KMS-11 (cell line): ENCODE results near the gene PYGM.

ENCODE experiments used
- H2AFZ ChIP-seq: fragments of 200-600 bp; sonication (generic); 2 replicates; pipeline ENCODE4 v1.6.1; 2016; ENCODE audit warnings: antibody characterized with exemption, mixed run types, low read depth
- H3K27ac ChIP-seq: fragments of 200-600 bp; sonication (generic); 2 replicates; pipeline ENCODE4 v1.6.1; 2016; ENCODE audit warnings: mild to moderate bottlenecking, mixed run types
- H3K27me3 ChIP-seq: fragments of 200-600 bp; sonication (generic); 2 replicates; pipeline ENCODE4 v1.6.1; 2017; ENCODE audit warnings: mild to moderate bottlenecking, low read depth, mixed run types, moderate library complexity; ENCODE audit not compliant: insufficient read depth
- H3K36me3 ChIP-seq: fragments of 200-600 bp; sonication (generic); 2 replicates; pipeline ENCODE4 v1.6.1; 2017; ENCODE audit warnings: mild to moderate bottlenecking, mixed run types; ENCODE audit not compliant: insufficient read depth
- H3K4me1 ChIP-seq: fragments of 200-600 bp; sonication (generic); 2 replicates; pipeline ENCODE4 v1.6.1; 2016; ENCODE audit warnings: mild to moderate bottlenecking, low read depth, mixed run types; ENCODE audit not compliant: poor library complexity, severe bottlenecking
- H3K4me2 ChIP-seq: fragments of 200-600 bp; sonication (generic); 2 replicates; pipeline ENCODE4 v1.7.0; 2016; ENCODE audit warnings: mild to moderate bottlenecking, mixed run types
- H3K4me3 ChIP-seq: fragments of 200-600 bp; sonication (generic); IDR thresholded peaks from 2 replicates; pipeline ENCODE4 v1.6.1; 2017; ENCODE audit warnings: low read depth, low read length, mixed read lengths; ENCODE audit not compliant: insufficient read depth
- H3K79me2 ChIP-seq: fragments of 200-600 bp; sonication (generic); 2 replicates; pipeline ENCODE4 v1.6.1; 2016; ENCODE audit warnings: low read depth, mixed run types; ENCODE audit not compliant: insufficient read depth
- H3K9ac ChIP-seq: fragments of 200-600 bp; sonication (generic); 2 replicates; pipeline ENCODE4 v1.6.1; 2016; ENCODE audit warnings: mild to moderate bottlenecking, mixed run types
- H4K20me1 ChIP-seq: fragments of 200-600 bp; sonication (generic); 2 replicates; pipeline ENCODE4 v1.6.1; 2016; ENCODE audit warnings: mild to moderate bottlenecking, mixed run types; ENCODE audit not compliant: insufficient read depth
- CTCF ChIP-seq: fragments of 200-600 bp; sonication (generic); conservative IDR thresholded peaks from 2 replicates; pipeline ENCODE4 v1.6.1; 2017; ENCODE audit warnings: low read depth, mild to moderate bottlenecking, antibody characterized with exemption, low read length, moderate library complexity, mixed read lengths

PYGM gene

GRCh38 chr11:64754919-64755662 lies 4.7 kb downstream of the PYGM start:
- H3K4me2 ChIP-seq, result no peak overlapping the region
- no peak overlapping the region for H3K9ac ChIP-seq
- no peak overlapping the region for H3K27ac ChIP-seq
- no peak overlapping the region for H3K4me3 ChIP-seq
- H2AFZ ChIP-seq, result no peak overlapping the region
- H3K79me2 ChIP-seq, result no peaks in the 10 kb centered on the region
- H3K36me3 ChIP-seq, result no peaks in the 10 kb centered on the region
- TF ChIP-seq CTCF, result no peak
- H4K20me1 ChIP-seq, result no peaks in the 10 kb centered on the region
- peaks cover 16% of the 10 kb centered on the region for H3K4me1 ChIP-seq
- H3K27me3 ChIP-seq, result no peaks in the 10 kb centered on the region

GRCh38 chr11:64754124-64754918 lies 5.5 kb downstream of the PYGM start:
- H2AFZ ChIP-seq, result no peak overlapping the region
- no peaks in the 10 kb centered on the region for H3K36me3 ChIP-seq
- no peak overlapping the region for H3K9ac ChIP-seq
- H3K79me2 ChIP-seq, result no peaks in the 10 kb centered on the region
- H3K4me3 ChIP-seq, result no peak overlapping the region
- H3K4me1 ChIP-seq, result peaks cover 16% of the 10 kb centered on the region
- no peak for TF ChIP-seq CTCF
- no peaks in the 10 kb centered on the region for H4K20me1 ChIP-seq
- H3K4me2 ChIP-seq, result no peak overlapping the region
- no peak overlapping the region for H3K27ac ChIP-seq
- no peaks in the 10 kb centered on the region for H3K27me3 ChIP-seq

- Histone ChIP-seq H3K36me3 (no peaks in the 10 kb centered on the region), H3K4me1 (peaks cover 16% of the 10 kb centered on the region), H3K27ac (no peak overlapping the region), H3K79me2 (no peaks in the 10 kb centered on the region), H3K4me3 (no peak overlapping the region), H3K4me2 (no peak overlapping the region), H3K9ac (no peak overlapping the region), H2AFZ (no peak overlapping the region), H3K27me3 (no peaks in the 10 kb centered on the region), H4K20me1 (no peaks in the 10 kb centered on the region)
- TF ChIP-seq CTCF, result no peak
Measured at GRCh38 chr11:64753380-64754123, 6.2 kb downstream of the PYGM start.

GRCh38 chr11:64753019-64753379 lies 6.8 kb downstream of the PYGM start:
- no peak overlapping the region for H3K27ac ChIP-seq

More at GRCh38 chr11:64753019-64753379, 6.8 kb downstream of the PYGM start:
- Histone ChIP-seq H3K36me3 (no peaks in the 10 kb centered on the region), H3K4me3 (no peak overlapping the region), H2AFZ (no peak overlapping the region), H3K27me3 (no peaks in the 10 kb centered on the region), H3K4me1 (peaks cover 16% of the 10 kb centered on the region), H3K9ac (no peak overlapping the region), H3K79me2 (no peaks in the 10 kb centered on the region), H4K20me1 (no peaks in the 10 kb centered on the region), H3K4me2 (no peak overlapping the region)
- no peak for TF ChIP-seq CTCF
